ENCODE measurements around the gene FBXW11.
"Not testable (repeated sequence)": the region's sequence is repeated elsewhere in the genome, so short reads cannot be mapped to it uniquely, and the experiment has no call there.

Gene FBXW11

GRCh38 chr5:171908638-171909037 is 97.8 kb downstream of the FBXW11 start:
- DNase-seq (ENCODE audit: low spot score), result no peak

- peak; percentile 66 for DNase-seq (ENCODE audit: low spot score)
These were observed 98.6 kb downstream of the FBXW11 start for GRCh38 chr5:171907725-171908343.

GRCh38 chr5:171906703-171907590 is 99.5 kb downstream of the FBXW11 start:
- no peak for DNase-seq (ENCODE audit: low spot score)

- no peak for DNase-seq (ENCODE audit: low spot score)
These were observed 100.3 kb downstream of the FBXW11 start for GRCh38 chr5:171906066-171906570.

- no peak for DNase-seq (ENCODE audit: low spot score)
These were observed 101.6 kb downstream of the FBXW11 start for GRCh38 chr5:171904886-171905285.

- no peak for DNase-seq (ENCODE audit: low spot score)
These were observed 104.7 kb downstream of the FBXW11 start for GRCh38 chr5:171901764-171902163.

DNA sequence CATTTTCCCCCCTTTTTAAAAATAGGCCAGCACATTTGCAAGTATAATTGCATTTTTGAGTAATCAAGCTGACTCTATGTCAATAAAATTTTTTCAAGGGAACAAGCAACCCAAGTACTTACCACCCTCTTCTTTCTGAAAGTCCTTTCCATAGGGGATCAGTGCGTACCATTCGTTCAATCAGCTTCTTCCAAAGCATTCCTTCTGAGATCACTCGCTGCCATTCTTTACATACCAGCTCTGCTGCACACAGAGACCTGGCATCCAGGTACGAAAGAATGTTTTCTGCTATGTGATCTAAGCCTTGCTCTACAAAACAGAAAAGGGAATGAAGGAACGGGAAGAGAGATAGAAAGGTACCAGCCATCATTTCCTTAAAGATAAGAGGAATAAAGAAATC is 106.6 kb downstream of the FBXW11 start:
- no peak for DNase-seq (ENCODE audit: low spot score)

DNA sequence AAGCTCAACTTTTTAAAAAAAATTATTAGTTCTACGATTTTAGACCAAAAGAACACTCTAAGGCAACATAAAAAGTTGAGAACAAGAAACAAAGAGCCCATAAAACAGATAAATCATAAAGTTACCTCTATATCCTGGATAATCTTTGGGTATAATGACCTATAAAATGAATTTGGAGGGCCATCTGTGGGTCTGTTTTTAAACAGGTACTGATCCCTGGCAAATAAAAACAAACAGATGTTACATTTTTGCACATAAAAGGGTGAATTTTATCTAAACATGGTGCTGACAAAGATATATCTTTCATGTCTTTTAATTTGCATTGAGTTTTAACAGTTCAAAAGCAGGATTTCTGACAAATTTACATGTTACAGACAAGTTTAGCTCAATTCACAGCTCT is 107.6 kb downstream of the FBXW11 start:
- no peak for DNase-seq (ENCODE audit: low spot score)

- no peak for DNase-seq (ENCODE audit: low spot score)
These were observed 108.1 kb downstream of the FBXW11 start for GRCh38 chr5:171898386-171898785.

GRCh38 chr5:171897231-171897630 is 109.2 kb downstream of the FBXW11 start:
- no peak for DNase-seq (ENCODE audit: low spot score)

- DNase-seq (ENCODE audit: low spot score), result no peak
These were observed 111.4 kb downstream of the FBXW11 start for GRCh38 chr5:171895081-171895480.

DNA sequence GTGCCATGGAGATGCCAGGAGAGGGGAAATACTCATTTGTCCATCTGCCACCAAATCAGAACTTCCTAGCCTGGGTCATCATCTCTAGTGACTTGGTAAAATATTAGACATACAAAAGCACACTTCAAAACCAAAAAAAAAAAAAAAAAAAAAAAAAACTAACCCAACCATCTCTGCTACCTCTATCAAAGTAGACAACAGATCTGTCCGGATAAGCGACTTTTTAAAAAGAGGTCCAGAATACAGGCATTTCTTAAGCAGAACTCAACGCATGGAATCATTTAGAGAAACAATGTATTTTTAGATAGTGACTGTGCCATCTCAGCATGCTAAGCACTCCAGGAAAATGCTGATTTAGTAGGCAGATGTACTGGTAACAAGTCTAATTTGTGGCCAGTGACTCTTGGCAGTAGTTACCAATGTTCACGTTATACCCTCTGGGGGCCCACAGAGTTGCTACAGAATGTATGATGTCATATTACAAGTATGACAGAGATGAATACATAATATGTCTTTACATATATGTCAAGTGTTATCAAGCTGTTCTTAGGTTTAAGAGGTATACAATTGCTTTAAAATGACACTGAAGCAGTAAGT is 113.0 kb downstream of the FBXW11 start:
- peak; percentile 78 for DNase-seq (ENCODE audit: low spot score)

DNA sequence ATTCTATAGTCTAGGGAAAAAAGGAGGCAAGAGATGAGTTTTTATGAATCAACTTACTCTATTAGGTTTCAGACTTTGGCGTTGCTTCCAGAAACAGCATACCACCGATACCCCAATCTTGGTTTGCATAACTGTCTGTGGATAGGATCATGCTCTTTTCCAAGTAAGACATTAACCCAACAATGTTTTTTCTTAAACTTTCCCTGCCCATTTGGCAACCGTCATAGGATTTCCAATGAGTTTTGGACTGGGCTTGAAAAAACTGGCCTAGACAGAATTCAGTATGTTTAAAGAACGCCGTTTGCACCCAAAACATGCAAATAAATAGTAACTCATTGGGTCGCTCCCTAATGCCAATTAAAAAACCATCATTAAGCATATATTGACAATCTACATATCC is 114.8 kb downstream of the FBXW11 start:
- no peak for DNase-seq (ENCODE audit: low spot score)

DNA sequence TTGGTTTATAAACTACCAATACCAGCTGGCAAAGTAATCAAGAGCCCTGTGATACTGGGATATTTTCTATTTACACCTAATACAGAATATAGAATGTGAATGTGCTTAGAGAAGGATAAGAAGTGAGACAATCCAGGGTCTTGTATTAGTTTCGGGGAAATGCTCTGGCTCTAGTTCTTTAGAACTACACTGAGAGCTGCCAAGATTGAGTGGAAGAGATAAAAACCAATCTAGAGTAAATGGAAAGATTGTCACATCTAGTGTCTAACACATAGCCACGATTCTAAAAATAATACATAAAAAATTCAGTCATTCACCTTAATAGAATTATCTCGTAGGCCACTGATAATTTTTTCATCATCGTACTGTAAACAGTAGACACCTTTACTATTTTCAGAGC is 115.3 kb downstream of the FBXW11 start:
- DNase-seq (ENCODE audit: low spot score), result no peak

- DNase-seq (ENCODE audit: low spot score), result no peak
These were observed 118.4 kb downstream of the FBXW11 start for GRCh38 chr5:171888051-171888481.

DNA sequence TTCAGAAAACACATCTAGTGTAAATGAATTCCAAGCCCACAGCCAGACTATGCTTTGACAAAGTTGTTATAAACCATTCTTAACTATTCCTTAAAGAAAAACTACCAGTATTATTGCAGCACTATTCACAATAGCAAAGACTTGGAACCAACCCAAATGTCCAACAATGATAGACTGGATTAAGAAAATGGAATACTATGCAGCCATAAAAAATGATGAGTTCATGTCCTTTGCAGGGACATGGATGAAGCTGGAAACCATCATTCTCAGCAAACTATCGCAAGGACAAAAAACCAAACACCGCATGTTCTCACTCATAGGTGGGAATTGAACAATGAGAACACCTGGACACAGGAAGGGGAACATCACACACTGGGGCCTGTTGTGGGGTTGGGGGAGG is 120.4 kb downstream of the FBXW11 start:
- DNase-seq (ENCODE audit: low spot score), result not testable (repeated sequence)

DNA sequence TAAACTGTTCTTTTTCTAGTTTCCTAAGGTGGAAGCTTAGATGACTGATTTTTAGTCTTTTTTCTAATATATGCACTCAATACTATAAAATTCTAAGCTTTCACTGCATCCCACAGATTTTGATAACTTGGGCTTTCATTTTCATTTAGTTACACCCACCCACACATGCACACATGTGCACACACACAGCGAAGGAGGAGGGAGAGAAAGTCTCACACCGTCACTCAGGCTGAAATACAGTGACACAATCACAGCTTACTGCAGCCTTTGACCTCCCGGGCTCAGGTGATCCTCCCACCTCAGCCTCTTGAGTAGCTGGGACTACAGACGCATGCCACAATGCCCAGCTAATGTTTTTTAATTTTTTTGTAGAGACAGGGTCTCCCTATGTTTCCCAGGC is 124.3 kb downstream of the FBXW11 start:
- no peak for DNase-seq (ENCODE audit: low spot score)

- DNase-seq (ENCODE audit: low spot score), result peak; percentile 34
These were observed 132.2 kb downstream of the FBXW11 start for GRCh38 chr5:171874234-171874633.

GRCh38 chr5:171872666-171873065 is 133.8 kb downstream of the FBXW11 start:
- DNase-seq (ENCODE audit: low spot score), result no peak

DNA sequence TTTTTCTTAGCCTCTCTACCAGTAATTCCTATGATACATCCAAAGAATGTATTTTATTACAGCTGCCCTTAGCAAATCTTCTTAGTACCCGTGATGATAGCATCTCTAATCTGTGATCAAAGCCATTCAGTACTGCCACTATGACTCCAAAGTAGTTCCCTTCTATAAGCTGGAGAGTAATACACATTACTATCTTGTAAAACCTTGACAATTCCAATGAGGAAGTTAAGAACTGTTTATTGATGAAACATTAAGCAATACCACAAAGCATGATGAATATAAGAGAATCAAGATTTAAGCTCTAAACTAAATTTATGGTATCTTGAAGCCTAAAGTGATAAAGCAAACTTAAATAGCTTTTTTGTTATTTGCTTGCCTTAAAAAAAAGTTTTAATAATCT is 134.7 kb downstream of the FBXW11 start:
- DNase-seq (ENCODE audit: low spot score), result no peak

- no peak for DNase-seq (ENCODE audit: low spot score)
These were observed 136.5 kb downstream of the FBXW11 start for GRCh38 chr5:171869956-171870355.

- DNase-seq (ENCODE audit: low spot score), result no peak
These were observed 138.2 kb downstream of the FBXW11 start for GRCh38 chr5:171868236-171868635.

GRCh38 chr5:171867786-171868185 is 138.7 kb downstream of the FBXW11 start:
- DNase-seq (ENCODE audit: low spot score), result peak; percentile 30
